Measurements from ENCODE around the gene ISYNA1.

DNA sequence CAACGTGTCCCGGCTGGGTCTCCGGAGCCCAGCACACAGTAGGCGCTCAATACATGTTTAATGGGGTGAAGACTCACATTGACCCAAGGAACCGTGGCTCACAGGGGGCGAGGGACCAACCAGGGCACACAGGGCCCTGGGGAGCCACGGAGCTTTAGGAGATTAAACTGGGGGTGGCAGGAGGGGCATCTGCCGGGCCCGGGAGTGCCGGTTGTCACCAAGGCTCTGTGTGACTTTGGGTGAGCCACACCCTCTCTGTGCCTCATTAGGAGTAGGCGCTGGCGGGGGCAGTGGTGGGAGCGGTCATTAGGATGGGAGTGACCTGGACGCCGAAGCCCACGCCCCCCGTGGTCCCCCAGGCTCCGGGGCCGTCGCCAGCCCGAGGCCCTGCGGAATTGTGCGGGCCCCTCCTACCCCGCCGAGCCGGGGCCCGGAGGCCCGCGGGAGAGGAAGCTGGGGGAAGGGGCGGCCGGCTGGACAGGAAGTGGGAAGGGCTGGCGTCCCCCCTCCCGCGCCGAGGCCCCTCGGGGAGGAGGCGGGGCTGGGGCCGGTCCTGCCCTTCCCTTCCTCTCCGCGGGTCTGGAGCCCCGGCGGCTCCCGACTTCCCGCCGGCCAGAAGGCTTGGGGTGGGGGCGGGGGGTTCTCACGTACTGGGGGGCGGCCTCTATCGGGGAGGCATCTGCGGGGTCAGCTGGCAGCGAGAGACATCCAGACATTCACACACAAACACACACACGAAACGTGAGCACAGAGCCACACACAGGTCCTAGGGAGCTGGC, 20.5 kb downstream of the ISYNA1 start:
- TF ChIP-seq JUN (IDR thresholded peaks at IDR 0.05; ENCODE audit: borderline replicate concordance, insufficient read depth, insufficient read length, low read depth), result no peak
- no peak for TF ChIP-seq CTCF (IDR thresholded peaks at IDR 0.05; ENCODE audit: extremely low read depth in 1 of 2, insufficient read depth in 1 of 2, low read depth in 1 of 2, low read length in 2 of 2)
